NCI-H2107 treated with DMSO at 0.1 percent for 48 hours (cell line): ENCODE data around the gene HSD17B2.
"Not testable (repeated sequence)": the region's sequence is repeated elsewhere in the genome, so short reads cannot be mapped to it uniquely, and the experiment has no call there.

ENCODE experiments used
- DNase-seq: peaks from one replicate; lab custom pipeline; 2025; ENCODE audit not compliant: unreplicated experiment; lab: John Stamatoyannopoulos, UW

Gene HSD17B2

GRCh38 chr16:82074019-82074558, 39.0 kb downstream of the HSD17B2 start:
- DNase-seq: no peak

GRCh38 chr16:82078125-82078524, 43.1 kb downstream of the HSD17B2 start:
- no peak for DNase-seq

GRCh38 chr16:82079892-82080291, 44.8 kb downstream of the HSD17B2 start:
- no peak for DNase-seq

GRCh38 chr16:82081264-82081663, 46.2 kb downstream of the HSD17B2 start:
- DNase-seq: no peak

GRCh38 chr16:82082097-82082496, 47.0 kb downstream of the HSD17B2 start:
- DNase-seq: no peak

- DNase-seq: no peak
Measured at GRCh38 chr16:82082543-82083244, 47.6 kb downstream of the HSD17B2 start.

- no peak for DNase-seq
Measured at GRCh38 chr16:82083710-82084353, 48.8 kb downstream of the HSD17B2 start.

GRCh38 chr16:82085011-82085779, 50.1 kb downstream of the HSD17B2 start:
- no peak for DNase-seq

GRCh38 chr16:82088483-82088882, 53.4 kb downstream of the HSD17B2 start:
- no peak for DNase-seq

GRCh38 chr16:82091241-82091640, 56.2 kb downstream of the HSD17B2 start:
- no peak for DNase-seq

GRCh38 chr16:82092711-82093110, 57.7 kb downstream of the HSD17B2 start:
- no peak for DNase-seq

GRCh38 chr16:82093666-82094300, 58.7 kb downstream of the HSD17B2 start:
- DNase-seq: no peak

- DNase-seq: no peak
Measured at GRCh38 chr16:82094942-82095540, 60.0 kb downstream of the HSD17B2 start.

GRCh38 chr16:82096641-82097040, 61.6 kb downstream of the HSD17B2 start:
- no peak for DNase-seq

GRCh38 chr16:82105107-82105506, 70.1 kb downstream of the HSD17B2 start:
- no peak for DNase-seq

GRCh38 chr16:82108100-82108499, 73.0 kb downstream of the HSD17B2 start:
- no peak for DNase-seq

- no peak for DNase-seq
Measured at GRCh38 chr16:82108774-82109173, 73.7 kb downstream of the HSD17B2 start.

- not testable (repeated sequence) for DNase-seq
Measured at GRCh38 chr16:82109266-82109665, 74.2 kb downstream of the HSD17B2 start.

GRCh38 chr16:82111944-82112343, 76.9 kb downstream of the HSD17B2 start:
- DNase-seq: no peak

- DNase-seq: no peak
Measured at GRCh38 chr16:82113741-82114140, 78.7 kb downstream of the HSD17B2 start.

GRCh38 chr16:82116535-82116934, 81.5 kb downstream of the HSD17B2 start:
- DNase-seq: no peak
